Measurements from ENCODE around the gene PODXL. TPM values are rescaled to one million over a fixed set of nuclear protein-coding genes. Genes with fewer than 3 reads are reported as not detected.

Gene PODXL
- total RNA-seq, 1 experiment from 2014 or later = 37.5 TPM

DNA sequence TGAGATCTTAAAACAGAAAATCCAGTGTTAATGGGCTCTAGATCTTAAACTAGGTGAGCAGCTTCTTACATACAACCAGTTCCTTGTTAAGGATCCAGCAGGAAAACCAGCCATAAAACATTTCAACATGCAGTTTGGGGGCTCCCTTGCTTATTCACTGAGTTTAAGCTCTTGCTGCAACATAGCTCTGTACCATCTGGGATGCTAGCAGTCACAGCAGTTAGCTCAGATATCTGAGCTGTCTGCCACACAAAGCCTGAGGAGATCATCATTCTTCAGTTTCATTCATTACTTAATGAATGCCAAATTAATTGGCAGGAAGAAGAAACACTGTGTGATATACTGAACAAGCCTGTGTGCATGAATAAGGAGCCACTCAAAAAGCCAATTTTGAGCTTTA lies 62.8 kb downstream of the PODXL start:
- Histone ChIP-seq H3K4me3 (replicated peaks in 1 of 2; ENCODE audit: low read depth in 1 of 2, low read length in 2 of 2) (no peak overlapping the region), H4K20me1 (ENCODE audit: insufficient read depth) (no peaks in the 10 kb centered on the region), H3K9me2 (ENCODE audit: insufficient read depth) (no peaks in the 10 kb centered on the region), H3K4me1 (ENCODE audit: control insufficient read depth in 1 of 2, insufficient read depth in 2 of 2, low read length in 2 of 2) (no peaks in the 10 kb centered on the region), H3K4me2 (ENCODE audit: low read length) (no peak overlapping the region), H2AFZ (ENCODE audit: low read depth, low read length, poor library complexity, severe bottlenecking) (no peak overlapping the region), H3K79me2 (ENCODE audit: insufficient read depth, low read length) (no peaks in the 10 kb centered on the region), H3K9ac (ENCODE audit: low read length) (no peak overlapping the region), H3K27ac (ENCODE audit: low read depth, low read length) (no peak overlapping the region), H3K36me3 (ENCODE audit: control insufficient read depth in 1 of 2, insufficient read depth in 2 of 2, low read length in 2 of 2) (no peaks in the 10 kb centered on the region; a peak in 1 of 4 replicates), H3K9me3 (ENCODE audit: control insufficient read depth in 1 of 2, insufficient read depth in 1 of 2, low read depth in 1 of 2, low read length in 2 of 2) (no peaks in the 10 kb centered on the region), H3K27me3 (ENCODE audit: insufficient read depth, low read length) (no peaks in the 10 kb centered on the region)
- ChIA-PET RAD21 (ENCODE audit: low non-redundant PET in 1 of 2, low total read pairs in 2 of 2, uncharacterized antibody in 2 of 2, unreplicated experiment in 2 of 2) (no interaction called here), CTCF (interaction anchor here (1.1 kb wide), 1 partner anchor 19 kb away, joined by 4 read pairs; no protein-coding TSS in a partner anchor), POLR2A (no interaction called here)
- ATAC-seq = no peak
- BruUV-seq (replicated peaks) = no TSS peak
- TF ChIP-seq, protein P1, sequence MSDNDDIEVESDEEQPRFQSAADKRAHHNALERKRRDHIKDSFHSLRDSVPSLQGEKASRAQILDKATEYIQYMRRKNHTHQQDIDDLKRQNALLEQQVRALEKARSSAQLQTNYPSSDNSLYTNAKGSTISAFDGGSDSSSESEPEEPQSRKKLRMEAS (IDR thresholded peaks at IDR 0.05) = no peak
- TF ChIP-seq ZNF274 (IDR thresholded peaks at IDR 0.05; ENCODE audit: low read depth, low read length) = no peak
- TF ChIP-seq TCF7L2 (IDR thresholded peaks at IDR 0.05; ENCODE audit: borderline replicate concordance, extremely low read depth, insufficient read depth, insufficient read length) = no peak
- no peak for TF ChIP-seq POLR2A (IDR thresholded peaks at IDR 0.05; ENCODE audit: borderline replicate concordance, extremely low read depth, insufficient read depth, insufficient read length)
- TF ChIP-seq EZH2 (IDR thresholded peaks at IDR 0.05) = no peak
- TF ChIP-seq CEBPB (IDR thresholded peaks at IDR 0.05; ENCODE audit: low read depth) = no peak
- TF ChIP-seq CBX3 (IDR thresholded peaks at IDR 0.05; ENCODE audit: low read depth) = no peak
- no peak for TF ChIP-seq SIN3A (IDR thresholded peaks at IDR 0.05; ENCODE audit: low read depth)
- TF ChIP-seq CTCF (IDR thresholded peaks at IDR 0.05 in 2 of 3, conservative IDR thresholded peaks at IDR 0.05 in 1 of 3; ENCODE audit: borderline replicate concordance in 1 of 3, insufficient read depth in 1 of 3, low read depth in 2 of 3, low read length in 2 of 3) = no peak
- TF ChIP-seq SRF (IDR thresholded peaks at IDR 0.05; ENCODE audit: low read depth) = no peak
- TF ChIP-seq JUND (IDR thresholded peaks at IDR 0.05) = no peak
- TF ChIP-seq FOSL1 (IDR thresholded peaks at IDR 0.05; ENCODE audit: low read depth) = no peak
- intact Hi-C loops (cut with micrococcal nuclease) = no loop called here
- DNase-seq (ENCODE audit: low read depth, low spot score) = no peak

Measured in HCT116 (cell line).